Caco-2 (cell line): ENCODE data around the gene KPNA3. TPM values are rescaled to one million over a fixed set of nuclear protein-coding genes. Genes with fewer than 3 reads are reported as not detected.

Experiments used
- BruUV-seq: library from RNA; stranded (reverse); fragments of 400-500 nt; replicated peaks from 2 replicates; lab custom pipeline; 2021; lab: Mats Ljungman, UMichigan
- CTCF ChIA-PET: fragments of 300-600 bp; sonication (Branson Sonifier 250); formaldehyde crosslinking; loops from one replicate; lab custom pipeline; 2022; ENCODE audit warnings: antibody characterized with exemption; lab: Charles Lee
- POLR2A ChIA-PET: fragments of 300-600 bp; sonication (Branson Sonifier 250); formaldehyde crosslinking; loops from one replicate; lab custom pipeline; 2022; ENCODE audit warnings: antibody characterized with exemption; lab: Charles Lee
- DNase-seq, 2 experiments: peaks; one replicate each; pipeline versions ENCODE4 v3.0.0 to v3.0.0-alpha.2; 2020 to 2022
- H3K27me3 ChIP-seq: replicated peaks from 2 replicates; pipeline ENCODE4 v1.6.0; 2011; ENCODE audit warnings: low read length; ENCODE audit not compliant: control insufficient read depth, insufficient read depth
- H3K36me3 ChIP-seq: 2 replicates; pipeline ENCODE4 v1.5.1; 2011; ENCODE audit warnings: low read length; ENCODE audit not compliant: control insufficient read depth, insufficient read depth
- H3K4me1 ChIP-seq: fragments of 250-450 bp; sonication (Bioruptor Pico); 2 replicates; pipeline ENCODE4 v1.5.1; 2020; ENCODE audit warnings: mild to moderate bottlenecking
- H3K4me3 ChIP-seq: 2 replicates; pipeline ENCODE4 v1.5.1; 2011; ENCODE audit warnings: low read depth, mild to moderate bottlenecking, control low read depth, low read length
- H3K9me3 ChIP-seq: fragments of 250-450 bp; sonication (Bioruptor Pico); 2 replicates; pipeline ENCODE4 v1.5.1; 2020; ENCODE audit warnings: mild to moderate bottlenecking, moderate library complexity
- H3K27ac Mint-ChIP-seq: one replicate; pipeline ENCODE4 v1.8.0; 2022; ENCODE audit warnings: mixed read lengths; ENCODE audit not compliant: unreplicated experiment
- H3K27me3 Mint-ChIP-seq: one replicate; pipeline ENCODE4 v1.8.0; 2022; ENCODE audit warnings: mixed read lengths; ENCODE audit not compliant: insufficient read depth, unreplicated experiment
- H3K36me3 Mint-ChIP-seq: one replicate; pipeline ENCODE4 v1.8.0; 2022; ENCODE audit warnings: mild to moderate bottlenecking, mixed read lengths; ENCODE audit not compliant: insufficient read depth, unreplicated experiment
- H3K4me1 Mint-ChIP-seq: one replicate; pipeline ENCODE4 v1.8.0; 2022; ENCODE audit warnings: low read depth, mixed read lengths; ENCODE audit not compliant: unreplicated experiment
- H3K4me3 Mint-ChIP-seq: one replicate; pipeline ENCODE4 v1.8.0; 2022; ENCODE audit warnings: mild to moderate bottlenecking, moderate library complexity, mixed read lengths; ENCODE audit not compliant: unreplicated experiment
- H3K9me3 Mint-ChIP-seq: one replicate; pipeline ENCODE4 v1.8.0; 2022; ENCODE audit warnings: mixed read lengths; ENCODE audit not compliant: unreplicated experiment
- intact Hi-C: fragments of 100-400 bp; cut with micrococcal nuclease; formaldehyde crosslinking; loops from one replicate; pipeline ENCODE4 v1.10.0; 2022; ENCODE audit not compliant: unreplicated experiment
- total RNA-seq: library from RNA; stranded (reverse); gene quantifications from 2 replicates; pipeline ENCODE4 v1.2.3, GENCODE V29; 2022
- TF ChIP-seq, protein P1 (sequence below), 2 experiments: fragments of 200-600 bp in 1 of 2; IDR thresholded peaks; 1 replicate in 1 of 2; 2 replicates in 1 of 2; pipeline versions ENCODE4 v1.5.1 to v1.8.0; 2011 to 2022; ENCODE audit warnings: antibody characterized with exemption in 1 of 2, control low read depth in 1 of 2, inconsistent platforms in 1 of 2, low read depth in 1 of 2, low read length in 1 of 2, mild to moderate bottlenecking in 1 of 2, moderate library complexity in 1 of 2; ENCODE audit not compliant: insufficient read depth in 1 of 2, severe bottlenecking in 1 of 2, unreplicated experiment in 1 of 2

Gene KPNA3
- total RNA-seq, 1 experiment from 2014 or later: 81.9 TPM

DNA sequence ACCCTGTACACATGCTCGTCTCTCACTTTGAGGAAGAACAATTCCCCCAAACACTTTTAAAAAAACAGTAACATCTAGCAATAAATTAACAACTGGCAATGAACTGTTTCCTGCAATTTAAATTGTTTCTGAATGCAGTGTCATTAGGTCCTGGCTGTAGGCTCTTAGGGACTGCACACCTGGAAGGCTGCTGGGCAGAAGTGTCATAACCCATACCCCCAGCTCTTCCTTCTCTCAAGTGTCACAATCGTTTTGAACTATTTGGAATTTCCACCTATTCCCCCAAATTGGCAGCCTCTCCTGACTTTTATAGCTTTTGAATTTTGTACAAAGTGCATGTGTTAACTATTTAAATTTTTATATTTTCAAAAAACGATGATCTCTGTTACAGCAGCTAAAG, 38.2 kb upstream of the KPNA3 start:
- Histone ChIP-seq H3K36me3 (no peaks in the 10 kb centered on the region), H3K4me1 (peaks cover 8% of the 10 kb centered on the region), H3K9me3 (no peaks in the 10 kb centered on the region), H3K4me3 (no peak overlapping the region), H3K27me3 (no peaks in the 10 kb centered on the region)
- peaks cover 10% of the 10 kb centered on the region for H3K9me3 Mint-ChIP-seq
- CTCF ChIA-PET: no interaction called here
- no peak overlapping the region for H3K27ac Mint-ChIP-seq
- H3K27me3 Mint-ChIP-seq: no peaks in the 10 kb centered on the region
- POLR2A ChIA-PET: no interaction called here
- TF ChIP-seq, protein P1, sequence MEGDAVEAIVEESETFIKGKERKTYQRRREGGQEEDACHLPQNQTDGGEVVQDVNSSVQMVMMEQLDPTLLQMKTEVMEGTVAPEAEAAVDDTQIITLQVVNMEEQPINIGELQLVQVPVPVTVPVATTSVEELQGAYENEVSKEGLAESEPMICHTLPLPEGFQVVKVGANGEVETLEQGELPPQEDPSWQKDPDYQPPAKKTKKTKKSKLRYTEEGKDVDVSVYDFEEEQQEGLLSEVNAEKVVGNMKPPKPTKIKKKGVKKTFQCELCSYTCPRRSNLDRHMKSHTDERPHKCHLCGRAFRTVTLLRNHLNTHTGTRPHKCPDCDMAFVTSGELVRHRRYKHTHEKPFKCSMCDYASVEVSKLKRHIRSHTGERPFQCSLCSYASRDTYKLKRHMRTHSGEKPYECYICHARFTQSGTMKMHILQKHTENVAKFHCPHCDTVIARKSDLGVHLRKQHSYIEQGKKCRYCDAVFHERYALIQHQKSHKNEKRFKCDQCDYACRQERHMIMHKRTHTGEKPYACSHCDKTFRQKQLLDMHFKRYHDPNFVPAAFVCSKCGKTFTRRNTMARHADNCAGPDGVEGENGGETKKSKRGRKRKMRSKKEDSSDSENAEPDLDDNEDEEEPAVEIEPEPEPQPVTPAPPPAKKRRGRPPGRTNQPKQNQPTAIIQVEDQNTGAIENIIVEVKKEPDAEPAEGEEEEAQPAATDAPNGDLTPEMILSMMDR (IDR thresholded peaks at IDR 0.05; ENCODE audit: insufficient read depth in 1 of 2, low read depth in 1 of 2, low read length in 1 of 2, severe bottlenecking in 1 of 2, unreplicated experiment in 1 of 2): no peak
- BruUV-seq: no TSS peak
- peaks cover 6% of the 10 kb centered on the region for H3K36me3 Mint-ChIP-seq
- peaks cover 25% of the 10 kb centered on the region for H3K4me1 Mint-ChIP-seq
- intact Hi-C loops: no loop called here
- DNase-seq: no peak
- H3K4me3 Mint-ChIP-seq: no peak overlapping the region

DNA sequence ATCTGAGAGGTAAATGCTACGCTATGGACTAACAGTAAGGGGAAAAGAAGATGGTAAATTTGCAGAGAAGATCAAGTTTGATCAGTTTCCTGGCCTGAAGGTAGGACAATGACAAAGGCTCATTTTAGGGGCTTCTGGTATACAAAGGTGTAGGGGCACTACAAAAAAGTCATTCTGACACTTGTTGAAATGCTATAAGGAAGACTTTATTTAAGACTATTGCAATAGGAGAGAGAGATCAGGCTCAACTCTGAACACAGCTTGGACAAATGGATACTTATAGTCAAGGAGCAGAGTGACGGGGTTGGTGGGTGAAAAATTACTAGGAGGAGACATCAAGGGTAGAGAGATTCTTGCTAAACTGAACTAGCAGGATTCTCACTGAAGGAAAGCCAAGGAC, 37.2 kb upstream of the KPNA3 start:
- H3K27me3 Mint-ChIP-seq: no peaks in the 10 kb centered on the region
- no peaks in the 10 kb centered on the region for H3K27me3 ChIP-seq
- no peak overlapping the region for H3K27ac Mint-ChIP-seq
- intact Hi-C loops: no loop called here
- no peak for DNase-seq
- H3K4me3 Mint-ChIP-seq: no peak overlapping the region
- peaks cover 8% of the 10 kb centered on the region for H3K4me1 ChIP-seq
- no peaks in the 10 kb centered on the region for H3K9me3 ChIP-seq
- BruUV-seq: no TSS peak
- ChIA-PET CTCF (no interaction called here), POLR2A (no interaction called here)
- H3K4me1 Mint-ChIP-seq: peaks cover 20% of the 10 kb centered on the region
- TF ChIP-seq, protein P1 (IDR thresholded peaks at IDR 0.05; ENCODE audit: insufficient read depth in 1 of 2, low read depth in 1 of 2, low read length in 1 of 2, severe bottlenecking in 1 of 2, unreplicated experiment in 1 of 2): no peak
- H3K36me3 ChIP-seq: no peaks in the 10 kb centered on the region
- no peak overlapping the region for H3K4me3 ChIP-seq
- H3K9me3 Mint-ChIP-seq: peaks cover 10% of the 10 kb centered on the region
- H3K36me3 Mint-ChIP-seq: peaks cover 6% of the 10 kb centered on the region

DNA sequence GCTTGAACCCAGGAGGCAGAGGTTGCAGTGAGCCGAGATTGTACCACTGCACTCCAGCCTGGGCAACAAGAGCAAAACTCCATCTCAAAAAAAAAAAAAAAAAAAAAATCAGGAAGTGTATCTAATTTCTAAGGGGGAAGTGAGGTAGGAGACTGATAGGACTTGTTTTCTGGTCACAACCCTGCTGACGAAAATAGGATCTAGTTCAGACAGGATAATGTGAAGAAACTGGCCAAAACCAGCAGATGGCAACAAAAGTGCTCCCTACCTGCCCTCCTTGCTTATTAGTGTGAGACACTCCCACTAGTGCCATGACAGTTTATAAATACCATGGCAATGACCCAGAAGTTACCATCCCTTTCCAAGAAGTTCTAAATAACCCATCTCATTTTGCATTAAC, 36.0 kb upstream of the KPNA3 start:
- H3K9me3 Mint-ChIP-seq: peaks cover 10% of the 10 kb centered on the region
- BruUV-seq: no TSS peak
- H3K36me3 Mint-ChIP-seq: peaks cover 4% of the 10 kb centered on the region
- TF ChIP-seq, protein P1 (IDR thresholded peaks at IDR 0.05; ENCODE audit: insufficient read depth in 1 of 2, low read depth in 1 of 2, low read length in 1 of 2, severe bottlenecking in 1 of 2, unreplicated experiment in 1 of 2): no peak
- CTCF ChIA-PET: no interaction called here
- intact Hi-C loops: no loop called here
- Histone ChIP-seq H3K36me3 (no peaks in the 10 kb centered on the region), H3K4me3 (no peak overlapping the region), H3K4me1 (peaks cover 13% of the 10 kb centered on the region), H3K9me3 (no peaks in the 10 kb centered on the region), H3K27me3 (no peaks in the 10 kb centered on the region)
- no peak for DNase-seq
- no peaks in the 10 kb centered on the region for H3K27me3 Mint-ChIP-seq
- H3K4me3 Mint-ChIP-seq: no peak overlapping the region
- no peak overlapping the region for H3K27ac Mint-ChIP-seq
- peaks cover 13% of the 10 kb centered on the region for H3K4me1 Mint-ChIP-seq
- POLR2A ChIA-PET: no interaction called here
